Spleen (tissue), 11 donors: Measurements from ENCODE around the gene WAPL. TPM values are rescaled to one million over a fixed set of nuclear protein-coding genes. Genes with fewer than 3 reads are reported as not detected.

Experiments used
- DNase-seq: peaks from one replicate; pipeline ENCODE4 v3.0.0-alpha.2; 2020
- H3K27ac ChIP-seq, 8 donors: fragments of 200-600 bp; sonication (generic) in 7 of 8; 1 replicate in 4 of 8; 2 replicates in 4 of 8; pipeline versions ENCODE4 v1.5.0 to v1.8.0; 2016 to 2021; ENCODE audit warnings: inconsistent platforms in 4 of 8, mild to moderate bottlenecking in 4 of 8, moderate library complexity in 1 of 8
- H3K27me3 ChIP-seq, 7 donors: fragments of 200-600 bp; sonication (generic) in 6 of 7; replicated peaks in 1 of 7; 1 replicate in 4 of 7; 2 replicates in 3 of 7; pipeline versions ENCODE4 v1.5.0 to v1.8.0; 2016 to 2021; ENCODE audit warnings: inconsistent platforms in 3 of 7, mild to moderate bottlenecking in 1 of 7
- H3K36me3 ChIP-seq, 6 donors: fragments of 200-600 bp; sonication (generic) in 5 of 6; 1 replicate in 4 of 6; 2 replicates in 2 of 6; pipeline versions ENCODE4 v1.5.0 to v1.8.0; 2016 to 2021; ENCODE audit warnings: inconsistent platforms in 2 of 6
- H3K4me1 ChIP-seq, 6 donors: fragments of 200-600 bp; sonication (generic) in 5 of 6; 1 replicate in 3 of 6; 2 replicates in 3 of 6; pipeline versions ENCODE4 v1.5.0 to v1.8.0; 2016 to 2021; ENCODE audit warnings: inconsistent platforms in 3 of 6
- H3K4me3 ChIP-seq, 8 donors: fragments of 200-600 bp; sonication (generic) in 7 of 8; 1 replicate in 4 of 8; 2 replicates in 4 of 8; pipeline versions ENCODE4 v1.5.0 to v1.8.0; 2016 to 2021; ENCODE audit warnings: inconsistent platforms in 4 of 8, mild to moderate bottlenecking in 4 of 8, moderate library complexity in 2 of 8
- H3K9me3 ChIP-seq, 8 donors: fragments of 200-600 bp; sonication (generic) in 7 of 8; 1 replicate in 4 of 8; 2 replicates in 4 of 8; pipeline versions ENCODE4 v1.5.0 to v1.8.0; 2016 to 2021; ENCODE audit warnings: inconsistent platforms in 4 of 8
- POLR2A ChIP-seq, 3 donors: fragments of 450-650 bp; IDR thresholded peaks; one replicate each; pipeline ENCODE4 v1.5.1; 2017; ENCODE audit warnings: antibody characterized with exemption in 3 of 3, mild to moderate bottlenecking in 1 of 3
- POLR2AphosphoS5 ChIP-seq, 3 donors: sonication (generic); formaldehyde crosslinking; IDR thresholded peaks; one replicate each; pipeline ENCODE4 v1.5.1; 2017; ENCODE audit warnings: antibody characterized with exemption in 3 of 3
- WGBS, 5 donors: extraction: QIAGEN DNeasy Blood & Tissue Kit in 3 of 5; methylation state at CpG; one replicate each; pipeline versions ENCODE4 v1.1.5 to v1.1.7; 2013 to 2018; 5-methylcytosine and 5-hydroxymethylcytosine counted together
- intact Hi-C: fragments of 100-400 bp; cut with DNase I; formaldehyde crosslinking; loops from one replicate; pipeline ENCODE4 v1.15.0; 2023; ENCODE audit warnings: low total_unique reads
- polyA plus RNA-seq, 3 donors: library from polyadenylated mRNA; stranded (reverse); fragments of 200-250 nt; gene quantifications; one replicate each; pipeline ENCODE4 v1.2.1, GENCODE V29; 2013
- total RNA-seq, 7 donors: library from RNA; depleted of rRNA in 3 of 7; stranded (reverse); fragments of >200 nt in 3 of 7; fragmentation: NEBNext Ultra II Directional in 4 of 7; extraction: Animal tissue kit (Norgen Biotek cat#: 25700) in 4 of 7; gene quantifications; one replicate each; pipeline versions ENCODE4 v1.1.0 to v1.2.1, GENCODE V29; 2016 to 2021
- TF ChIP-seq, protein P1 (sequence below), 11 experiments: fragments of 200-600 bp in 7 of 11; fragments of 450-650 bp in 4 of 11; sonication (generic) in 4 of 11; IDR thresholded peaks in 8 of 11; conservative IDR thresholded peaks in 3 of 11; 1 replicate in 7 of 11; 2 replicates in 4 of 11; pipeline versions ENCODE4 v1.4.0 to v1.8.0; 2016 to 2021; ENCODE audit warnings: antibody characterized with exemption in 11 of 11, inconsistent platforms in 4 of 11, mild to moderate bottlenecking in 1 of 11
- donor health status: healthy with polysubstance abuse.
- donor health status: DM: no; HTN: no; CAD: no; lungs with moderate emphysema.
- donor health status: DM: no; HTN: no; CAD: no.
- donor health status: Bipolar disorder and iron deficiency.
- donor health status: healthy.
- donor health status: DM: no; HTN: no; CAD: no.
- donor health status: DM: yes; HTN: yes; CAD: no.

The WAPL gene
- total and polyA plus RNA-seq, 10 donors: 13.6 to 59.1 (median 43.0) TPM

DNA sequence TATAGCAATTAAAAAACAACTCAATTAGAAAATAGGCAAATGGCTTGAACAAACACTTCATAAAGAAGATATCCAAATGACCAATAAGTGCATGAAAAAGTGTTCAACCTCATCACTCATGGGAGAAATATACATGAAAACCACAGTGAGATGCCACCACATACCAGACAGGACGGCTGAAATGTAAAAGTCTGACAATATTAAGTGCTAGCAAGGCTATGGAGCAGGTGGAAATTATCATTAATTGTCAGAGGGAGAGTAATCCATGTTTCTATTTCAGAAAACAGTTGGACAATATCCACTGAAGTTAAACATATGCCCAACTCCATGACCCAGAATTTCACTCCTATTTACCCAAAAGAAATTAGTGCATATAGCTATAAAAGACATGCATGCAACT, 112.4 kb downstream of the WAPL start:
- whole genome bisulfite sequencing, 5 donors: 62 to 72% (median 66%) methylated on average over 1 of the region's 1 CpG
- H3K4me3 ChIP-seq: no peak overlapping the region
- H3K27ac ChIP-seq: no peak overlapping the region
- no peaks in the 10 kb centered on the region for H3K36me3 ChIP-seq
- H3K27me3 ChIP-seq: no peaks in the 10 kb centered on the region
- H3K4me1 ChIP-seq: peaks cover 13 to 37% (median 33%) of the 10 kb centered on the region in 6 donors
- intact Hi-C loops: no loop called here
- H3K9me3 ChIP-seq: peaks cover 0 to 4% (median 0%) of the 10 kb centered on the region in 8 donors
- no peak for DNase-seq
- TF ChIP-seq, protein P1, sequence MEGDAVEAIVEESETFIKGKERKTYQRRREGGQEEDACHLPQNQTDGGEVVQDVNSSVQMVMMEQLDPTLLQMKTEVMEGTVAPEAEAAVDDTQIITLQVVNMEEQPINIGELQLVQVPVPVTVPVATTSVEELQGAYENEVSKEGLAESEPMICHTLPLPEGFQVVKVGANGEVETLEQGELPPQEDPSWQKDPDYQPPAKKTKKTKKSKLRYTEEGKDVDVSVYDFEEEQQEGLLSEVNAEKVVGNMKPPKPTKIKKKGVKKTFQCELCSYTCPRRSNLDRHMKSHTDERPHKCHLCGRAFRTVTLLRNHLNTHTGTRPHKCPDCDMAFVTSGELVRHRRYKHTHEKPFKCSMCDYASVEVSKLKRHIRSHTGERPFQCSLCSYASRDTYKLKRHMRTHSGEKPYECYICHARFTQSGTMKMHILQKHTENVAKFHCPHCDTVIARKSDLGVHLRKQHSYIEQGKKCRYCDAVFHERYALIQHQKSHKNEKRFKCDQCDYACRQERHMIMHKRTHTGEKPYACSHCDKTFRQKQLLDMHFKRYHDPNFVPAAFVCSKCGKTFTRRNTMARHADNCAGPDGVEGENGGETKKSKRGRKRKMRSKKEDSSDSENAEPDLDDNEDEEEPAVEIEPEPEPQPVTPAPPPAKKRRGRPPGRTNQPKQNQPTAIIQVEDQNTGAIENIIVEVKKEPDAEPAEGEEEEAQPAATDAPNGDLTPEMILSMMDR (IDR thresholded peaks at IDR 0.05 in 8 of 11, conservative IDR thresholded peaks at IDR 0.05 in 3 of 11): no peak
- TF ChIP-seq POLR2A (IDR thresholded peaks at IDR 0.05) (no peak), POLR2AphosphoS5 (IDR thresholded peaks at IDR 0.05) (no peak)

DNA sequence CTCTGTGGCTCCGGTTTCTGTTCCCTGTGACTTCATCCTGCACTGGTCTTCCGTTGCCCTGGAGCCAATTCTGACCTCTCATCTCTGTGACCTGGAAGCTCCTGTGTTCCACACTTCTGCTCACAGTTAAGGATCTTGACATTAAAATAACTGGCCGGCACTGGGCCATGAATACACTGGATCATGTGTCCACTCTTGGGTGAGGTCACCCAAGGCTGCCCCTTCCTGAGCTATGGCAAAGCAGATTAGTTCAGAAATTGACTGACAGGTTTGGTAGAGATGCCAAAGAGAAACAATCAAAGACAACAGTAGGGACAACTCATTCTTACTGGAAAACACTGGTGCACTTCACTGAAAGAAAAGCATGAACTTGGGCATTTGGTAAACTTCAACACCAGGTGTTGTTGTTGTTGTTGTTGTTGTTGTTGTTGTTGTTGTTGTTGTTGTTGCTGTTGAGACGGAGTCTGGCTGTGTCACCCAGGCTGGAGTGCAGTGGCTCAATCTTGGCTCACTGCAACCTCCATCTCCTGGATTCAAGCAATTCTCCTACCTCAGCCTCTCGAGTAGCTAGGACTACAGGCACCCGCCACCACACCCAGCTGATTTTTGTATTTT, 118.3 kb downstream of the WAPL start:
- DNase-seq: no peak
- H3K27ac ChIP-seq: no peak overlapping the region
- H3K27me3 ChIP-seq: peaks cover 0 to 39% (median 17%) of the 10 kb centered on the region in 7 donors
- 75 to 93% (median 80%) methylated on average over 6 of the region's 6 CpGs for WGBS, 5 donors
- H3K4me1 ChIP-seq: peaks cover 17 to 37% (median 29%) of the 10 kb centered on the region in 6 donors
- H3K4me3 ChIP-seq: no peak overlapping the region
- no peaks in the 10 kb centered on the region for H3K36me3 ChIP-seq
- no peak for TF ChIP-seq POLR2AphosphoS5 (IDR thresholded peaks at IDR 0.05)
- TF ChIP-seq, protein P1 (IDR thresholded peaks at IDR 0.05 in 8 of 11, conservative IDR thresholded peaks at IDR 0.05 in 3 of 11): no peak
- no peak for TF ChIP-seq POLR2A (IDR thresholded peaks at IDR 0.05)
- no peaks in the 10 kb centered on the region for H3K9me3 ChIP-seq
- intact Hi-C loops: no loop called here

DNA sequence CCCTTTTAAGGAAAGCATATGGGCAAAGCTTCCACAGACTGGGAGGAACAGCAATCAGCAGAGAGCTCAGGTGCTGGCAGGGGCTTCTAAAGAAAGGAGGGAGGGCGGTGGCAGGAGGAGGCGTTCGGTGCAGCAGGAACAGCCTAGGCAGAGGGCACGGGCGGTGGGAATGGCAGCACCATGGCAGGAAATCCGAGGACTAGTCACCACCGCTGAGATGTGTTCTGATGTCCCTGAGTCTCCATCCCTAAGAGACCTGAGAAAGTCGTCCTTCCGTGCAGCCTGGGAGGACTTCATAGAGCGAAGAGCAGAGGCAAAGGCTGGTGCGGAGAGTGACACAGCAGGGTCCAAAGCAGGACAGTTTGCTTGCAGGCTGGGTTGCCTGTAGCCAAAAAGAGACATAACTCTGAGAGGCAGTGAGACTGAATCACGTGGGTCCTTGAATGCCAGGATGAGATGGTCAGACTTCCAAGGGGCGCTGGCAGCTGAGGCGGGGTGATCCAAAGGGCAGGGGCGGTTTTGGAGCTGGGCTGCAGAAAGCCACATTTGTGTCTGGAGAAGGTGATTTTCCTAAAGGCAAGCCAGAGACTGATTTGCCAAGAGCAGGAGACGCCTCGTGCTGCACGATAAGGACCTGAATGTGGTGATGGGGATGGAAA, 119.2 kb downstream of the WAPL start:
- no peaks in the 10 kb centered on the region for H3K9me3 ChIP-seq
- DNase-seq: no peak
- H3K4me1 ChIP-seq: peaks cover 17 to 37% (median 29%) of the 10 kb centered on the region in 6 donors
- TF ChIP-seq, protein P1 (IDR thresholded peaks at IDR 0.05 in 8 of 11, conservative IDR thresholded peaks at IDR 0.05 in 3 of 11): no peak
- TF ChIP-seq POLR2A (IDR thresholded peaks at IDR 0.05): no peak
- TF ChIP-seq POLR2AphosphoS5 (IDR thresholded peaks at IDR 0.05): no peak
- 40 to 48% (median 44%) methylated on average over 18 of the region's 18 CpGs for WGBS, 5 donors
- intact Hi-C loops: no loop called here
- no peaks in the 10 kb centered on the region for H3K36me3 ChIP-seq
- H3K27me3 ChIP-seq: peaks cover 0 to 40% (median 17%) of the 10 kb centered on the region in 7 donors
- no peak overlapping the region for H3K27ac ChIP-seq
- H3K4me3 ChIP-seq: no peak overlapping the region

DNA sequence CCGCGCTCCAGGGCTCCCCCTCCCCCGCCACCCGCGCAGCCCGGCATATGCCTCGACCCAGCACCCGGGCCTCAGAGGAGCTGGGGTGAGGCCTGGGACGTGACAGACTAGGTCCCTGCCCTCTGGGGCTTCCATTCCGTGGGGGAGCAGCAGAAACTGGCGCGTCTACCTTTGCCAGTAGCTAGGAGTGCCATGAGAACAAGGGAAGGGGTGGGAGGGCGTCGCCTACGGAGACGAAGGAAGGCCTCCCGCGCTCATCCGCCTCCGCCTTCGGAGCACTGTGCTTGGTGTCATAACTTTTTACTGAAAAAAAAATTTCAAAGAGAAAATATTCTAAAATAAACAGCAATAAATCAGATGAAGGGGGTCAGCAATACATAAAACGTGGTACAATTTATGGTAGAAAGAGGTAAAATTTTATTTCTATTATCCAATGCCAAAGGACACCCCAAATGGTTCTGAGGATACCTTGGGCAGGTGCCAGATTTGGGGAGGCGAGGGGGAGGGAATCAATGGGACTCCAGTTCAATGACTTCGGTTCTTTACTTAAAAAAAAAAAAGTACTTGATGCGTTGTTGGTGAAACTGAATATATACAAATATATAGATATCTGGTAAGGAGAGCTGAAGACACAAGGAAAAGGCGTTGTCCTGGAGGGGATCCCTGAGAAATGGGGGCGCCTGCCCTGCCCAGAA, 119.9 kb downstream of the WAPL start:
- Histone ChIP-seq H3K4me3 (peak overlapping the region in 7 of 8 donors; percentile 40 to 93 (median 66)), H3K4me1 (peaks cover 17 to 37% (median 29%) of the 10 kb centered on the region in 6 donors), H3K27me3 (peaks cover 0 to 45% (median 17%) of the 10 kb centered on the region in 7 donors), H3K27ac (peak overlapping the region in 5 of 8 donors; percentile 46 to 84 (median 77)), H3K9me3 (no peaks in the 10 kb centered on the region), H3K36me3 (no peaks in the 10 kb centered on the region)
- WGBS, 5 donors: 12 to 20% (median 18%) methylated on average over 24 to 27 of the region's 27 CpGs
- TF ChIP-seq POLR2A (IDR thresholded peaks at IDR 0.05): no peak
- TF ChIP-seq POLR2AphosphoS5 (IDR thresholded peaks at IDR 0.05): no peak
- TF ChIP-seq, protein P1 (IDR thresholded peaks at IDR 0.05 in 8 of 11, conservative IDR thresholded peaks at IDR 0.05 in 3 of 11): no peak
- no peak for DNase-seq
- intact Hi-C loops: no loop called here
